IPS DF 4.7 (cell line): ENCODE results near the gene HMGCS2.

Experiments used
- DNase-seq: peaks from one replicate; pipeline ENCODE4 v3.0.0-alpha.2; 2013; ENCODE audit warnings: low spot score; ENCODE audit errors: extremely low read depth

The HMGCS2 gene

GRCh38 chr1:119762953-119763352, 5.8 kb downstream of the HMGCS2 start:
- no peak for DNase-seq

GRCh38 chr1:119762409-119762808, 6.3 kb downstream of the HMGCS2 start:
- no peak for DNase-seq

GRCh38 chr1:119758584-119758983, 10.1 kb downstream of the HMGCS2 start:
- no peak for DNase-seq

DNA sequence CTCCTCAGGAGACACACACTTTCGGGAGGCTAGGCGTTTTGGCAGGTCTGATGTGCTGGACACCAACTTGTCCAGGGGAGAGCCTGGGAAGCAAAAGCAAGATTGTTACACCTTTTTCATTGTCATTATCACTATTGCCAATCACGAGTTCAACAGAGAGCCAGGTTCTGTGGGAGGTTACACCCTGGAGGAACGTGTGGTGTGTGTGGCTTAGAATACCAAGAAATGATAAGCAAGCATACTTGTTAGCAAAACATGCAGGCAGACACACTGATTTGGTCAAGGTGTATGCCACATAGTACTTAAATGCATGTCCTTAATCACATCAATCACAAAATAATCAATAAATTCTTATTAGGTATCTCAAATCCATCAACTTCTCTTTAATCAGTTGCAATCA, 16.1 kb downstream of the HMGCS2 start:
- DNase-seq: no peak

GRCh38 chr1:119748040-119748439, 20.7 kb downstream of the HMGCS2 start:
- no peak for DNase-seq

- DNase-seq: no peak
Observed at GRCh38 chr1:119747451-119747850, 21.3 kb downstream of the HMGCS2 start.

GRCh38 chr1:119745034-119745433, 23.7 kb downstream of the HMGCS2 start:
- no peak for DNase-seq

DNA sequence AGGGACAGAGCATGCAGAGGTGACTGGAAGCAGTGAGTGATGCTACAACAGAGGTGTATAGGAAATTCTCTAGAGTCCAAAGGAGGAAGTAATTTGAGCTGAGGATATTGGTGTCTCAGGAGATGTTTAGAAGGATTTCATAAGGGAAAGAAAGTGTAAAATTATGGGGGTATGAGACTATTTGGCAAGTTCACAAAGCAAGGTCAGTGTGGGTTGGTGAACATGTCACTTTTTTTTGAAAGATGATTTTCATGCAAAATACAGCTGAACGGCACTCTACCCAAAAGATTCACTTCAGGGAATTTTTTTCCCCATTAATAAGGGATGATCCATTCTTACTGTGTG, 24.1 kb downstream of the HMGCS2 start:
- no peak for DNase-seq

DNA sequence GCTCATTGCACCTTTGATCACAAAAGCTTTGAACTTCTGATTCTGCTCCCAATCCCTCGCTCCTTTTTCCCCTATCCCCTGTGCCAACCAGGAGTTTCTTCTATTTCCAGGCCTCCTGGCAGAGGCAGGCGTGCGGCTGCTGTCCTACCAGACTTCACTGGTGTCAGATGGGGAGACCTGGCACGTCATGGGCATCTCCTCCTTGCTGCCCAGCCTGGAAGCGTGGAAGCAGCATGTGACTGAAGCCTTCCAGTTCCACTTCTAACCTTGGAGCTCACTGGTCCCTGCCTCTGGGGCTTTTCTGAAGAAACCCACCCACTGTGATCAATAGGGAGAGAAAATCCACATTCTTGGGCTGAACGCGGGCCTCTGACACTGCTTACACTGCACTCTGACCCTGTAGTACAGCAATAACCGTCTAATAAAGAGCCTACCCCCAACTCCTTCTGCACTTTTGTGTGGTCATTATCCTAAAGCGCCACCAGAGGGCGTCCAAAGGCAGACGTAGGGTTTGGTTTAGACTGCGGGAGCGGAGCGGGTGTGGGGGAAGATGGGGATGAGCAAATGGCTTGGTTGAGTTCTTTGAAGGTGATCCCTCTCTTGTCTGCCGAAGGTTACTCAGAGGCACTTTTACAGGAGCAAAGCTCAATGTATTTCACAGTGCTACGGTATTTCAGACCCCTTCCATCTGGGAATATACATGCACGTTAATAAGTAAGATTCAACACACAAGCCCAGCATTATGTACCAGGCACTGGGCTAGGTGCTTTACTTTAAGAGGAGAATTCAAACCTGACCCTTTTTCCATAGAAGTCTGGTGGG, 24.7 kb downstream of the HMGCS2 start:
- peak; percentile 49 for DNase-seq

- DNase-seq: no peak
Observed at GRCh38 chr1:119743308-119743707, 25.4 kb downstream of the HMGCS2 start.

- DNase-seq: no peak
Observed at GRCh38 chr1:119742677-119743076, 26.0 kb downstream of the HMGCS2 start.

DNA sequence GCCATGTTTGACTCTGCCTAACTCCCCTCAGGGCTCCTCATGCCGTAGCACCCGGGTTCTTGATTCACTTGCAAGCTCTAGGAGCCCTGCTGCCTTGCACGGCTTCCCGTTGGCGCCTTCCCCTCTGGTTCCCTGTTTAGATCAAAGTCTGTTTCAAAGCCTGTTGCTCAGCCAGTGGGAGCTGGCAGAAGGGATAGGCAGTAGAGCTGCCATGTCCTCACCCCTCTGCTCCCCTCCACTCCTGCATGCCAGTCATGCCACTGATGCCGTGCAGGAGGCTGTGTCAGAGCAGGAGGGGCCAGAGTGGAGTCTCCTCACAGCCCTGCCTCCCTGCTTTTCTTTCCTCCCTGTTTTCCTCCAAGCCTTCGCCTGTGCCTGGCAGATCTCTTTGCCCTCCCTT, 26.5 kb downstream of the HMGCS2 start:
- DNase-seq: no peak

DNA sequence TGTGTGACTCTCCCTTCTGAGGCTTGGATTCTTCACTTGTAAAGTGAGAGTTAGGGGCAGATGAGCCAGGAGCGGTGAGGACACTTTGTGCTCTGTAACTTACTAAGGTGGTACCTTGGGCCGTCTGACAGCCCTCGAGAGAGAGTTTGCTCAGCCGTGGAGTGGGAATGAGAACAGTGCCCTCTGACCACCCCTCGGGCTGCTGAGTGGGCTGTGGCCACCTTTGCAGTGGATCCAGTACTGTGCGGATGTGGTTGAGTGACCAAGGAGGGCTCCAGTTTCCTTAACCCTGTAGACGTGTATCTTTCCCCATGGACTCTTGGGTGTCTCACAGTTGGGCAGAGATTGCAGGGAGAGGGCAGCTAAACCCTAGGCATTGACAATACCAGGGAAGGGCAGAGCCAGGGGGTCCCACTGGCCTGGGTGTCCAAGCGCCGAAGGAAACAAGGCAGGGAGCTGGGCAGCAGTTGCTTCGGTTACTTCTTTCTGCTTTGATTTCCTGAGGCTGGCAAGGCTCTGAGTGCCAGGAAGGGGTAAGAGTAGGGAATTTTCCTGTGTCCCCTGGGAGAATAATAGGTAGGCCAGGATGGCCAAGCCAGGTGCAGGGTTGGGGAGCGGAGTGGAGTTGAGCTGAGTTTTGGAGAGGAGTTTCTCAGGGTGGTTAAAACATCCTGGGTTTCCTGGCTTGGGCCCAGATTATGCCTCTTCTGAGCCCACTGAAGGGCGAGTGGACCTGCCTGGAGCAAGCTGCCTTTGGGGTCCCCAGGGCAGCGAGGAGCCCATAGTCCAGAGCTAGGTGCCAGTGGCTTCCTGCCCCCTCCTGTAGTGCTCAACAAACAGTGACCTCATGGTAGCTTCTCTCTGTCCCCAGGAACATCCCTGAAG, 27.6 kb downstream of the HMGCS2 start:
- DNase-seq: no peak

DNA sequence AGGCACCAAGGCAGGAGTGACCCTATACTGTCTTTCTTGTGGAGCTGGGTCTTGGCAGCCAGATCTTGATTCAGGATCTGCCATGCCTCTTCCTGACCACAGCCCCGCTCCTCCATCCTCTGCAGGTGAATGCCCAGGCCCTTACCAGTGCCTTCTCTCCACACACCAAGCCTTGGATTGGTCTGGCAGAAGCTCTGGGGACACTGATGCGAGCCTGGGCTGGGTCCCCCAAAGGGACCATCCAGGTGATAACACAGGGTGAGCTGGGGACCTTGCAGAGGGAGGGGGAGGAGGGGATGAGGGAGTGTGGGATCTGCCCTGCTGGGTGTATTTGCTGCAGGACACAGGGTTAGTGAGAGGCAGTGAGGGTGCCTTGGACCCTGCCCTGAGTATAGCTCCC, 28.4 kb downstream of the HMGCS2 start:
- no peak for DNase-seq

DNA sequence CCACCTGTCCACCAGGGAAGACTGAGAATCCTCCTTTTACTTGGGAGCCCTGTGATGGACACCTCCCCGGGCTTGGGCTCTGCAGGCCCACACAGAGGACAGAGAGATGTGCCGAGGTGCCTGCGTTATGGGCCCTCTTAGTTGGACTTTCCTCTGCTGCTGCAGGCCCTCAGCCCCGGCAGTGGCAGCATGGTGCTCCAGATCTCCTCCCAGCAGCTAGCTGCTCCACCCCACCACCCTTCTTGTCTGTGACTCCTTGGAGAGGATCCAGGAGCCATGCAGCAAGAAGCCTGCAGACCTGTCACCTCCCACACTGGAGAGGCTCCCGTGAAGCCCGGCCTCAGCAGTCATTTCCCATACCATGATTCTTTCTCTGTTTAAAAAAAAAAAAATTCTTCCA, 29.6 kb downstream of the HMGCS2 start:
- no peak for DNase-seq

- no peak for DNase-seq
Observed at GRCh38 chr1:119738100-119738720, 30.5 kb downstream of the HMGCS2 start.

DNA sequence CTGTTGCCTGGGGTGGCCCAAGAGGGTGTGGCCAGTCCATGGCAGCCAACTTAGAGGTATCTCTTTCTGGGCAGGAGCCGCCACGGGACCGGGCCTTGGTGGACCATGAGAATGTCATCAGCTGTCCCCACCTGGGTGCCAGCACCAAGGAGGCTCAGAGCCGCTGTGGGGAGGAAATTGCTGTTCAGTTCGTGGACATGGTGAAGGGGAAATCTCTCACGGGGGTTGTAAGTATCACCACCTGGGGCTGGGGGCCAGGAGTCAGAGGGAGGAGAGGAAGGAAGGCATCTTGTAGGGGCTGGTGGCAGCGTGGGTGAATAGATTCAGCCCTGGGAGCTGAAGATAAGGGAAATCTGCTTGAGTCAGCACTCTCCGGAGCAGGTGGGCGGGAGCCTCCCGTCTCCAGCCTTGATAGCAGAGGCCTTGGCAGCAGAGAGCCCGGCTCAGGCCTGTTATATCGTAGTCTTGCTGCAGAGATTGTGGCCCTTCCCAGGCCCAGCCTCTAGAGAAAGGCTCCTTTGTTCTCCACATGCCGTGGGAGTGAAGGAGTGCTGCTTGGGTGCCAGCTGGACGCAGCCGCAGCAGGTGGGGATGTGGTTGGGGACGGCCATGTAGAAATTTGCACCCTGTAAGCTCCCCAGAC, 31.5 kb downstream of the HMGCS2 start:
- no peak for DNase-seq

DNA sequence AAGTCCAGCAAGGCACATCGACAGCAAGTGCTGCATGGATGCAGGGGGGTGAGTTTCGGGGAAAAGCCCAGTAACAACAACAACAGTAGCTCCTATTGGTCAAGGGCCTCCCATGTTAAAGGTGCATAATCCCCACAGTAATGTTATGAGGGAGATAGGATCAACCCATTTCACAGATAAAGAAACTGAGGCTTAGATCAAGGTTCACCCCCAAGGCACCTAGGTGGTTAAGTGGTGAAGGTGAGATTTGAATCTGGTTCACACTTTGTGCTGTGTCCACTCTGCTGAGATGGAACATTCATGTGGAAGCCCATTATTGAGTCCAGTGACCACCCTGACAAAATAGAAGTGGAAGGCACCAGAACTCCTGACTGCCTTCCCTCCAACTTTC, 32.1 kb downstream of the HMGCS2 start:
- no peak for DNase-seq

DNA sequence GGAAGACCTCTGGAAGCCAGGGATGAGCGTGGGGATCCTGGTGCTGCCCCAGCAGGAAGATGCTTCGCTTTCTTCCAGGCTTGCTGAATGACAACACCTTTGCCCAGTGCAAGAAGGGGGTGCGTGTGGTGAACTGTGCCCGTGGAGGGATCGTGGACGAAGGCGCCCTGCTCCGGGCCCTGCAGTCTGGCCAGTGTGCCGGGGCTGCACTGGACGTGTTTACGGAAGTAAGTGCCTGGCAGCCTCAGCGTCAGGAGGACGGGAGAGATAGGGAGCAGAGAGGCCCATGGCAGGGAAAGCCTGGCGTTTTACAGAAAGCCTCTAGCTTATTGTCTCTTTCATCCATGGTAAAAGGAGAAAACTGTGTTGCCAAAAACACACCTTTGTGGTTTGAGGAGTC, 33.5 kb downstream of the HMGCS2 start:
- no peak for DNase-seq

GRCh38 chr1:119733754-119734153, 35.0 kb downstream of the HMGCS2 start:
- DNase-seq: no peak

DNA sequence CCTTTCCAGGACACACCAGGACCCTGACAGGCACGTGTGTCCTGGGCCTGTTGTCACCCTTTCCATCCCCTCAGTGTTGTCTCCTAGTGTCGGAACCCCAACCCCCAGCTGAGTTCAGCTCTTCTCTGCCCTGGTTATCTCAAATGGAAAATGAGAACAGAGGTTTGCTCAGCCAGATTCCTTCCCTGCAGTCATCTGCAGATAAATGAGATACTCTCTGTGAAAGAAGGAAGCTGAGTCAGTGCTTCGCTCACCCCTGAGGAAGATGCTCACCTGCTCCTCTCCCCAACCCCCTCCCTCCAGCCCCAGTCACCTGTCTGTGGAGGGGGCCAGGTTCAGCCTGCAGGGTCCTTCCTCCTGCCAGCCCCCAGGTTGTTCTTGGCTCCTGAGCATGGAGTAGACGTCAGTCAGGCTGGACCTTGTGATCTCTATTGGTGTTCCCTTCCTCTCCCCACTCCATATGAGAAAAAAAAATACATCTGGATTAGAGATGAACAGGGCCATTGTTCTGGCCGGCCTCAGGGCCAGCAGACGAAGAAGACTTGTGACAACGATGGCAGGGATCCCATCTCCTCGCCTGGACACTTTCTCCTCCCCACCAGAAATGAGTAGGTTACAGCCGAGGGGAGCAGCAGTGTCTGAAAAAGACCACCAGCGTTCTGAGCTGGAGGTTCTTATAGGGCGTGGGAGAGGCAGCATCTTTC, 36.1 kb downstream of the HMGCS2 start:
- no peak for DNase-seq
